NCI-H226 (cell line): ENCODE data around the gene FAM72A.

Experiments used
- DNase-seq: peaks from one replicate; pipeline ENCODE4 v3.0.0-alpha.2; 2015

FAM72A gene

DNA sequence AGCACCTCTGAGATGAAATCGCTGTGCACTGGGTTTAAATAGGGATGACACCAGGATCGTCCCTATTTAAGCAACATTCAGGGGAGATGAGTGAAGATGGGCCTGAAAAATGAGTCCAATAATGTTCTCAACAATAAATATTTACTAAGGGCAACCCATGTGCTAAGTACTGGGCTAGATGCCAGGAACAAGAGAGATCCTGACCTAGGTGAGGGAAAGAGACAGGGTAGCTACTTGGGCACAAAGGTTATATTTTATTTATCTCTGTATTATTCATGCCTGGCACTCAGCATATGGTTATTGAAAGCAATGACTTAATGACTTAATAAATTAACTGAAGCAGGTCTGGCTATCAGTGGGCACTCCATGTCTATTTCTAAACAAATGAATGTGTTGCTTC lies 58.0 kb downstream of the FAM72A start:
- DNase-seq, result no peak

DNA sequence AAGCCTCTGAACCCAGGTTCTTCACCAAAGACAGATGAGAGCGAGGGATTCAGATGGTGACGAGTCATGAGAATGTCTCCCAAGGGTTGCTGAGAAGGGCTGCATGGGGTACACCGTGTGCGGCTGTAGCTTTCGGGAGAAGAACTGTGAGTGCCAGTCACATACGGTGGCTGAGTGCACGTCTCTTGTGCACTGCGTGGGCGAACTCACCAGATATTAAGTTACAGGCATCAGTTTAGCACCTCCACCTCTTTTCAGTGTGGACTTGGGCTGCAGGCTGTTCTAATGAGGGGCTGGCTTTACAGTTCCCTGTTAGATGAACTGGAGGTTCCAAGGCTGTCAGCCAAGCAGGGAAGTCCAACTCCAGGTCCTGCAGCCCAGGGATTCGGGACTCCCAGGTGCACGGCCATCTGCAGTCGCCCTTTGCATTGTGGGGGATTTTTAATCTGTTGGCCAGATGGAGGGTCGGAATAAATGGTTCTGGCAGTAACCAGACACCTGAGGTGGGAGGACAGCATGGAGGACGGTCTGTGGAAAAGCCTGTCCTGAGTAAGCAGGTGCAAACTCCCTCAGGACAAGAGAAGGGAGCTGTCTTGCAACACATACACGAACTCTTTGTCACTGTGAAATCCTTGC lies 59.0 kb downstream of the FAM72A start:
- DNase-seq, result no peak

DNA sequence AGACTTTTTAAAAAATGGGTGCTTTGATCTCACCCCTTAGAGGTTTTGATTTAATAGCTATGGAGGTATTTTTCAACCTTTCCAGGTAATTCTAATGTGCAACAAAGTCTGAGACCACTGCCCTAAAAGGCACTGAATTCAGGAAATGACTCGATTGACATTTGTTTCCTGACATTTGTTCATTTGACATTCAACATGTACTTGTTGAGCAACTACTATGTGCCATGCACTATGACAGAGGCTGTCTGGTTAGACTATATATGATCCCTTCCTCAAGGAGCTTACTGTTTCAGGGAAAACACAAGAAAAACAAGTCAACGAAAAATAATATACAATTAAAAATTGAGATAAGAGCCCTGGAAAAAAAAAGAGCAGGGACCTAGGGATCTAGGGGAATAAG lies 59.9 kb downstream of the FAM72A start:
- DNase-seq, result no peak

DNA sequence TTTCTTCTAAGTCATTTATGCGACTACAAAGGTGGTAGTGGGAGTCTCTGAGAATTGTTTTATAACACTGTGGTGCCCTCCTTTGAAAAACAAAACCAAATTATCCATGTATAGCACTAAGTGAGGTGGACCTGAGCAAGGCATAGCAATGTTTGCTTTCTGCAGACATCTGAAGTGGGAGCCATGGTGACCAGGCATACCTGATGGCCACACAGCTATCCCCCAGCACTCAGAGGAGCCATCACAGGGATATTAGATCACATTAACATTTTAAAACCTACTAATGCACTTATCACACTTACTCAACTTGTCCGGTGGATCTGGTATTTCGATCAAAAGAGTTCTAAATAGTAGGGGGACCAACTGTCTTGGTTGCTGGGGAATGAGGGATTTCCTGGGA lies 60.6 kb downstream of the FAM72A start:
- DNase-seq, result no peak

DNA sequence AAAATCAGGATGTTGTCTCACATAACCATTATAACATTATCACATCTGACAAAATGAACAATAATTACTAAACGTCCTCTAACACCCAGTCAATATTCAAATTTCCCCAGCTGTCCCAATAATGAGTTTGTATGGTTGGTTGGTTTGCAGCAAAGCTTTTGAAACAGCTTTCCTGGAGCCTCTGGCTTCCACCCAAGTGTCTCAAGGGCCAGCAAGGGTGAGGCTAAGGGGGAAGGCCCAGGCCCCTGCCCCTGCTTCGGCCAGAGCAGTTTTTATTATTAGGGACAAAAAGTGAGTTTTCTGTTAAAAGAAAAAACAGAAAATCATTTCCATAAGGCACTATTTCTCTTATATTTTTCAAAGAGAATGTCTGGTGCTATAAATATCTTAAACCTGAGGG lies 66.4 kb downstream of the FAM72A start:
- no peak for DNase-seq
